Prostate gland (tissue), 2 donors: ENCODE measurements around the gene RITA1.

Experiments
- POLR2A ChIP-seq: fragments of 450-650 bp; IDR thresholded peaks from one replicate; pipeline ENCODE4 v1.6.1; 2016; ENCODE audit warnings: antibody characterized with exemption, mild to moderate bottlenecking
- POLR2AphosphoS5 ChIP-seq: sonication (generic); formaldehyde crosslinking; IDR thresholded peaks from one replicate; pipeline ENCODE4 v1.6.1; 2017; ENCODE audit warnings: antibody characterized with exemption
- TF ChIP-seq, protein P1 (sequence below), 4 experiments: fragments of 200-600 bp in 2 of 4; fragments of 450-650 bp in 2 of 4; sonication (generic) in 2 of 4; IDR thresholded peaks; 1 replicate in 3 of 4; 2 replicates in 1 of 4; pipeline ENCODE4 v1.5.1; 2016 to 2019; ENCODE audit warnings: antibody characterized with exemption in 4 of 4, mild to moderate bottlenecking in 2 of 4, moderate library complexity in 2 of 4

DNA sequence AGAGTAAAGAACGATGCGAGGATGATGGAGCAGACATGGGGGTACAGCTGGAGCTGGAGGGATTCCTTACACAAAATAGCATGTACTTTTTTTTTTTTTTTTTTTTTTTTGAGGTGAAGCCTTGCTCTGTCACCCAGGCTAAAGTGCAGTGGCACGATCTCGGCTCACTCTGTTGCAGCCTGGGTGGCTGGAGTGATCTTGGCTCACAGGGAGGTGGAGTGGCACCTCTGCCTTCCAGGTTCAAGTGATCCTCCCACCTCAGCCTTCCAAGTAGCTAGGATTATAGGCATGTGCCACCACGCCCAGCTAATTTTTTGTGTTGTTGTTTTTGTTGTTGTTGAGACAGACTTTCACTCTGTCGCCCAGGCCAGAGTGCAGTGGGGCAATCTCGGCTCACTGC lies 44.8 kb upstream of the RITA1 start:
- TF ChIP-seq, protein P1, sequence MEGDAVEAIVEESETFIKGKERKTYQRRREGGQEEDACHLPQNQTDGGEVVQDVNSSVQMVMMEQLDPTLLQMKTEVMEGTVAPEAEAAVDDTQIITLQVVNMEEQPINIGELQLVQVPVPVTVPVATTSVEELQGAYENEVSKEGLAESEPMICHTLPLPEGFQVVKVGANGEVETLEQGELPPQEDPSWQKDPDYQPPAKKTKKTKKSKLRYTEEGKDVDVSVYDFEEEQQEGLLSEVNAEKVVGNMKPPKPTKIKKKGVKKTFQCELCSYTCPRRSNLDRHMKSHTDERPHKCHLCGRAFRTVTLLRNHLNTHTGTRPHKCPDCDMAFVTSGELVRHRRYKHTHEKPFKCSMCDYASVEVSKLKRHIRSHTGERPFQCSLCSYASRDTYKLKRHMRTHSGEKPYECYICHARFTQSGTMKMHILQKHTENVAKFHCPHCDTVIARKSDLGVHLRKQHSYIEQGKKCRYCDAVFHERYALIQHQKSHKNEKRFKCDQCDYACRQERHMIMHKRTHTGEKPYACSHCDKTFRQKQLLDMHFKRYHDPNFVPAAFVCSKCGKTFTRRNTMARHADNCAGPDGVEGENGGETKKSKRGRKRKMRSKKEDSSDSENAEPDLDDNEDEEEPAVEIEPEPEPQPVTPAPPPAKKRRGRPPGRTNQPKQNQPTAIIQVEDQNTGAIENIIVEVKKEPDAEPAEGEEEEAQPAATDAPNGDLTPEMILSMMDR (IDR thresholded peaks at IDR 0.05), result no peak
- no peak for TF ChIP-seq POLR2A
- no peak for TF ChIP-seq POLR2AphosphoS5
